Epithelial cell of esophagus (primary cell): ENCODE results near the gene MYRFL.
"Not testable (repeated sequence)": the region's sequence is repeated elsewhere in the genome, so short reads cannot be mapped to it uniquely, and the experiment has no call there.

Experiments used
- DNase-seq: peaks from one replicate; pipeline ENCODE4 v3.0.0; 2010; ENCODE audit warnings: low read depth
- H3K4me3 ChIP-seq: 2 replicates; pipeline ENCODE4 v1.5.1; 2011; ENCODE audit warnings: mild to moderate bottlenecking, low read length, control low read depth
- TF ChIP-seq, protein P1 (sequence below): IDR thresholded peaks from 2 replicates; pipeline ENCODE4 v1.5.1; 2011; ENCODE audit warnings: low read depth, mild to moderate bottlenecking, low read length, control low read depth, inconsistent platforms; ENCODE audit not compliant: insufficient read depth; ENCODE audit errors: missing control alignments

MYRFL gene

DNA sequence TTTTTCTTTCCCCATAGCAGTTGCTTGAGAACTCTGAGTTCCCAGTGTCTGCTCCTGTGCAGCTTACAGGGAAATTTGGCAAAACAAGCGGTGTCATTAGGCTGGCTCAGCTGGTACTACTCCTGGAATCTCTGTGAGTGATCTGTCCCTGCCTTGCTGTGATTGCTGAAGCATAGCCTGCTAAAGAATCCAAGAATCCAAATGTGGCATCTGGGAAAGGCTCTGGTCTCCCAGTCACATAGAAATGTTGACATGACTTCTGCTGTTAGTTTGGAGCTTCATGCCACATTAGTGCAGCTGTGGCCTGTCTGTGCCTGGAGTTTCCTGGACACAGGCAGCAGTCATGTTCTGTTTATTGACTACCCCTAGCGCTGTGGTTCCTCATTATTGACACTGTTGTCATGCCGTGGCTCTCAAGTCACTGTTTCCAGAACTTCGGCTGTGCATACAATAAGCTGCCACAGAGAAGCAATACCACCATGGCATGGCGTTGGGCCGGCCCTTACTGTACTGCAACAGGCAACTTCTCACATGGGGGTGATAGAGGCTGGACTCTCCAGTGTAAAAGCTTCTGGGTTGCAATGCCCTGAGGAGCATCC is 166.8 kb downstream of the MYRFL start:
- no peak overlapping the region for H3K4me3 ChIP-seq
- no peak for DNase-seq
- TF ChIP-seq, protein P1, sequence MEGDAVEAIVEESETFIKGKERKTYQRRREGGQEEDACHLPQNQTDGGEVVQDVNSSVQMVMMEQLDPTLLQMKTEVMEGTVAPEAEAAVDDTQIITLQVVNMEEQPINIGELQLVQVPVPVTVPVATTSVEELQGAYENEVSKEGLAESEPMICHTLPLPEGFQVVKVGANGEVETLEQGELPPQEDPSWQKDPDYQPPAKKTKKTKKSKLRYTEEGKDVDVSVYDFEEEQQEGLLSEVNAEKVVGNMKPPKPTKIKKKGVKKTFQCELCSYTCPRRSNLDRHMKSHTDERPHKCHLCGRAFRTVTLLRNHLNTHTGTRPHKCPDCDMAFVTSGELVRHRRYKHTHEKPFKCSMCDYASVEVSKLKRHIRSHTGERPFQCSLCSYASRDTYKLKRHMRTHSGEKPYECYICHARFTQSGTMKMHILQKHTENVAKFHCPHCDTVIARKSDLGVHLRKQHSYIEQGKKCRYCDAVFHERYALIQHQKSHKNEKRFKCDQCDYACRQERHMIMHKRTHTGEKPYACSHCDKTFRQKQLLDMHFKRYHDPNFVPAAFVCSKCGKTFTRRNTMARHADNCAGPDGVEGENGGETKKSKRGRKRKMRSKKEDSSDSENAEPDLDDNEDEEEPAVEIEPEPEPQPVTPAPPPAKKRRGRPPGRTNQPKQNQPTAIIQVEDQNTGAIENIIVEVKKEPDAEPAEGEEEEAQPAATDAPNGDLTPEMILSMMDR = no peak

DNA sequence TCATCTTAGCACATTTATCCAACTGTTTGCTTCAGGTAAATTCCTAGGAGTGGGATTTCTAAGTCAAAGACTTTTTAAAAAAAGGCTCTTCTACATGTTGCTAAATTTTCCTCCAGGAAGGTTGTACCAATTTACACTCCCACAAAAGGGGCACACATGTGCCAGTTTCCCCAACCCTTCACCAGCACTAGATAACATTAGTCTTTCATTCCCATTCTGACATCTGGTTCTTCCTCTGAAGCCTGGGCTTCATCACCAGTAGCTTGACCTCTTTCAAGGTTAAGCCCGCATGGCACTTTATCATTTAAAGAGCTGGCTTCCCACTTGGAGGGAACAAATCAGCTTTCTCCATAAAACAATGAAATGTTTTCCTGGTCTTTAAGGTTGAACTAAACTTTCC is 168.4 kb downstream of the MYRFL start:
- DNase-seq = no peak
- TF ChIP-seq, protein P1 = no peak
- H3K4me3 ChIP-seq = no peak overlapping the region

DNA sequence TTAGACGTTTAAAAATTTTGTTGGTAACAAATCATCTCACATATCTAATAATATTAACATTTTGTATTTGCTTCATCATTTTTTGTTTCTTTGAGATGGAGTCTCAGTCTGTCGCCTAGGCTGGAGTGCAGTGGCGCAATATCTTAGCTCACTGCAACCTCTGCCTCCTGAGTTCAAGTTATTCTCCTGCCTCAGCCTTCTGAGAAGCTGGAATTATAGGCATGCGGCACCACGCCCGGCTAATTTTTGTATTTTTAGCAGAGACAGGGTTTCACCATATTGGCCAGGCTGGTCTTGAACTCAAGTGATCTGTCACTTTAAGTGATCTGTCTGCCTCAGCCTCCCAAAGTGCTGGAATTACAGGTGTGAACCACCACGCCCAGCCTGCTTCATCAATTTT is 169.1 kb downstream of the MYRFL start:
- not testable (repeated sequence) for DNase-seq

DNA sequence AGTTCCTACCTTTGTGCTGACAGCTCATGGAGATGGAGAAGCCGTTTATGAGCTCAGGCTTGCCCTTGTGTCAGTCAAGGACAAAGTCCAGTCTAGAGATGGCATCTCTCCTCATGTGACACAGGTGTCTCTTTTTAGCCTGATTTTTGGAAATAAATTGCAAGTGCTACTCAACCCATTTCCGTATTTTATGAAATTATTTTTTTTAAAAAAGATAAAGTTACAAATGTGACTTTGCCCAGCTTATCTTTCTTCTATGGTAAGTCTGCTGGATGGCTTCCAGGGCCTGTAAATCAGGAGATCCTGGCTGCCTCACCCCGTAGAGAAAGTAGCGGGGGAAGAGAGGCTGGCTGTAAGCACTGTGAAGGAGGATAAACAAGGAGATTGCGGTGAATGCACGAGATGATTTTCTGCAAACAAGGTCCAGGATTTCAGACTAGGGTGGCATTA is 169.7 kb downstream of the MYRFL start:
- no peak overlapping the region for H3K4me3 ChIP-seq
- DNase-seq = no peak
- TF ChIP-seq, protein P1 = no peak

More for the DNA sequence above, 169.1 kb downstream of the MYRFL start:
- not testable (repeated sequence) for H3K4me3 ChIP-seq

DNA sequence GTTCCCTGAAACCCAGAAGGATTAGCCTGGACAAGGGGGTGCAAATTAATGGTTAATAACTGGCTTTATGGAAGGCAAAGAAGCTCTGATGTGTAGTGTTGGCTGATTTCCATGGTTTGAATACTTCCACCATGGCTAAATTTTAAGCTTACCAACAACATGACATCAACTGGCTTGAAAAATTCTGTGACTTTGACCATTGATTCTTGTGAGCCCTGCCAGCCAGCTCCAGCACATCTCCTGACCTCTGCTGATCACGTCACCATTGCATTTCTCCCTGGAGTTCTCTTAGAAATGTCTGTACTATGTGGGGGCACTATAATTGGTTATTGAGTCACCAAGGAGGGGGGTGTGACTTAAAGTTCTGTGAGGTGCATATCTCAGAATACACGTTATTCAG is 171.2 kb downstream of the MYRFL start:
- H3K4me3 ChIP-seq = no peak overlapping the region
- no peak for DNase-seq
- TF ChIP-seq, protein P1 = no peak

DNA sequence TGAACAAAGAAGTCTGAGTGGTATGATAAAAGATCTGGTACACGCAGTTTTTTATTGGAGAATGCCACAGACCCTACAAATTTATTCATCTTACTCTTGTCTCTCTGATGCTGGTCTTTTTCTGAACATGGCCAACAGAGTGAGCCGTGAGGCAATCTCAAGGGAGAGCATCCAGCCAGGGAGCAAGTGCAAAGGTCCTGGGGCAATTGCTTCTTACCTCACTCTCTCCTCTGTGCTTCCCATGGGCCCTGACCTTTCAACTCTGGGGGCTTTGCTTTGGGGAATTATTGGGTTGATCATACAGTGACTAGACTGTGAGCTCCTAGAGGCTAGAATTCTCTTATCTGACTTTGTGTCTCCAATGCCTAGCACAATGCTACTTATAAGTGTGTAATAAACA is 171.7 kb downstream of the MYRFL start:
- TF ChIP-seq, protein P1 = no peak
- H3K4me3 ChIP-seq = no peak overlapping the region
- no peak for DNase-seq

DNA sequence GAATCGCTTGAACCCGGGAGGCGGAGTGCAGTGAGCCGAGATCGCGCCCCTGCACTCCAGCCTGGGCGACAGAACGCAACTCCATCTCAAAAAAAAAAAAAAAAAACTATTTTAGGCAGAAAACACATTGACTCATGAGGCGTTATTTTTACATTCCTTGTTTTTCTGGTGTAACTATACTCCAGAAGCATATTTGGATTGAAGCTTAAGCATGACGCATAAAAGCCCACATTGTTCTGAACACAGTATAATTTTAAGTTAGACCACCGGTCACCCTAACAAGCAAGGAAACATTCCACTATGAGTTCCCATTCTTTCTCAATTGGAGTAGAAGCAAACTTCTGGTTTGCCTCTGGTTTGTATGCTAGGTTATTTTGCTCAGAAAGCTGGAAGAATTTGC is 173.0 kb downstream of the MYRFL start:
- DNase-seq = no peak
- TF ChIP-seq, protein P1 = no peak
- H3K4me3 ChIP-seq = no peak overlapping the region
